ENCODE data around the gene CEP120.

The CEP120 gene

DNA sequence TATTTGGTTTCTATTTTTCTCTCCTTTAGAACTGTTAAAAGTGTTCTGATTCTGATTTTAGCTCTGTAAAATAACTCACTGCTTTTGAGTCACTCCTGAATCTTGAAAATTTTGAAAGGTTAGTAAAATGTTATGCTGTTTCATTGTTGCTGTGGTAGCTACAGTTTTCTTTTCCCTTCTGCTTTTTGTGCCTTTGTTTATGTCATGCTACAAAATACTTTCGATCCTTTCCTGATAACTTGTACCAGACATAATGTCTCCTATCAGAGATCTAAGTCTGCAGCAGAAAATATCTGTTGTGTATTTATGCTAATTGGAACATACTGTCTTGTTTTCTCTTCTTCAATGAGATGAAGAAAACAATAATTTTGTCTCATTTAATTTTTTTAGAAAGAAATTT lies 26.9 kb upstream of the CEP120 start:
- TF ChIP-seq CTCF (IDR thresholded peaks at IDR 0.05; ENCODE audit: insufficient read depth, low read depth, low read length, missing control alignments): no peak

GRCh38 chr5:123449424-123449974 lies 26.3 kb upstream of the CEP120 start:
- H3K4me3 ChIP-seq (ENCODE audit: low read depth, low read length): no peak overlapping the region
- no peak for TF ChIP-seq CTCF (IDR thresholded peaks at IDR 0.05; ENCODE audit: insufficient read depth, low read depth, low read length, missing control alignments)
- no peak for DNase-seq (ENCODE audit: low read depth)

More for the DNA sequence above, 26.9 kb upstream of the CEP120 start:
- DNase-seq (ENCODE audit: low read depth): peak; percentile 53
- H3K4me3 ChIP-seq (ENCODE audit: low read depth, low read length): no peak overlapping the region

DNA sequence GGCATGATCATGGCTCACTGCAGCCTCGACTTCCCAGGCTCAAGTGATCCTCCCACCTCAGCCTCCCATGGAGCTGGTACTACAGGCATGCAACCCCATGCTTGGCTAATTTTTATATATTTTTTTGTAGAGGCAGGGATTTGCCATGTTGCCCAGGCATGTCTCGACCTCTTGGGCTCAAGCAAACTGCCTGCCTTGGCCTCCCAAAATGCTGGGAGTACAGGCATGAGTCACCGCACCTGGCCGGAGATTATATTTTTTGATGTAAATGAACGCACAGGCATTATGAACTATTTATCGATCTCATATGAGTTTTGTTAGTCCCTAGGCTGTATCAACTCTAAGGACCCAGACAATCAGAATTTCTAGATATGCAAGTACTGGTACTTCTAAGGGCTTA lies 25.5 kb upstream of the CEP120 start:
- H3K4me3 ChIP-seq (ENCODE audit: low read depth, low read length): no peak overlapping the region
- no peak for DNase-seq (ENCODE audit: low read depth)
- TF ChIP-seq CTCF (IDR thresholded peaks at IDR 0.05; ENCODE audit: insufficient read depth, low read depth, low read length, missing control alignments): no peak

DNA sequence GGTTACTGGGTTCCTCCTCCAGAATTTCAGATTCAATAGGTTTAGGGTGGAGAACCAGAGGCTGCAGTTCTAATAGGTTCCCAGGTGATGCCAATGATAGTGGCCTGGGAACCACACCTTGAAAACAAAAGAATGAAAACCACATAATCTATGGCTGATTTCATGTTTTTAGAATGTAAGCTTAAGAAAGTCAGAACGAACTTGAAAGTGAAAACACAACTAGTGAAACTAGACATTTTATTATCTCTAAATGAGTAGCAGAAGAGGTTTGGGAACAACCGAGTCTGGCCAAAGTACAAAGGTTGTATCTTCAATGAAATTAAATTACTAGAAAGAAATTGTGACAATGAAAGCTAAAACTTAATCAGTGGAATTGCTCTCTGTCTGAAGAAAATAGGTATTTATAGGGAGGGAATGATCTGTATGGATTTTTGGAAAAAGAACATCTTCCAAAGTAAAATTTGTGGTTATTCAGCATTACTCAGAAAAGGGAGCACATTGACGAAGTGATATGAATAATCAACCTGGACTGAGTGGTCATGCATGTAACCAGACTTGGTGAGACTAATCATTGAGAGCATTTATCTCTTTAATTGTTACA lies 24.9 kb upstream of the CEP120 start:
- H3K4me3 ChIP-seq (ENCODE audit: low read depth, low read length): no peak overlapping the region
- TF ChIP-seq CTCF (IDR thresholded peaks at IDR 0.05; ENCODE audit: insufficient read depth, low read depth, low read length, missing control alignments): no peak
- DNase-seq (ENCODE audit: low read depth): peak; percentile 84

GRCh38 chr5:123444016-123444415 lies 20.8 kb upstream of the CEP120 start:
- no peak for TF ChIP-seq CTCF (IDR thresholded peaks at IDR 0.05; ENCODE audit: insufficient read depth, low read depth, low read length, missing control alignments)
- DNase-seq (ENCODE audit: low read depth): no peak
- no peak overlapping the region for H3K4me3 ChIP-seq (ENCODE audit: low read depth, low read length)

- peak; percentile 72 for DNase-seq (ENCODE audit: low read depth)
- TF ChIP-seq CTCF (IDR thresholded peaks at IDR 0.05; ENCODE audit: insufficient read depth, low read depth, low read length, missing control alignments): no peak
- H3K4me3 ChIP-seq (ENCODE audit: low read depth, low read length): no peak overlapping the region
Observed at GRCh38 chr5:123441408-123441807, 18.2 kb upstream of the CEP120 start.

All from GM12865 (cell line).